Measurements from ENCODE around the gene RIMBP2. TPM values are rescaled to one million over a fixed set of nuclear protein-coding genes. Genes with fewer than 3 reads are reported as not detected.

RIMBP2 gene
- total and polyA plus RNA-seq, 4 donors: 0.05 to 2.9 (median 0.95) TPM

DNA sequence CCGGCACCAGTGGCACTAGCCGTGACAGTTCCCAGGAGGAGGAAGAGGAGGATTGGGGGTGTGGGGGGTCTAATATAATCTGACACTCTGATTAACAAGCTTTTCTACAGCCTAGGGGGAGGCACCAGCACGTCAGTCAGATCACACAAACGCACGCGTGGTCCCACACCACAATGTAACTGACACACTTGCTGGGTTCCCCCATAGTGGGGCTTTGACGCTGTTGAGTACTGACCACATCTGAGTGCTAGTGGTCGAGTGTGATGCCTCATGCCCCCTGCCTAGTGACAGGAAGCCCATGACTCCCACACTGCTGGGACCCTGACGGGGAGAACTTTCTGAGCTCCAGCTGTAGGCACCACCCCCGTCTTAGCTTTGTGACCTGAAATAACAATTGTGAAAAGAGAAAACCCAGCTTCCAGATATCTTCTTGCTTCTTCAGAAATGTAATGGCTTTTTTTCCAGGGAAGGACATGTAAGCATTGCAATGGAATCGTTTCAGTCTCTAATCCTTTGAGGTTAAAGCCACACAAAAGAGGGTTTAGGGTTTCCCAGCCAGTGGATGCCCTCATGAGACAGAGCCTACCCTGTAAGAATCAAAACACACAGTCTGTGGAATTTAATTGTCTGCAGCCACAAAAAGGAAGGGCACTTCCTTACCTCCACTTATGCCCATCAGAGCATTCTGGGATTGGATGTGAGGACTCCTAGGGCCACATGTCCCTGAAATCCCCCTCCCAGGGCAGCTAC is 194.5 kb downstream of the RIMBP2 start:
- Histone ChIP-seq H3K27ac (ENCODE audit: low read depth in 1 of 2, low read length in 1 of 2) (no peak overlapping the region), H3K4me3 (no peak overlapping the region), H3K27me3 (ENCODE audit: control insufficient read depth in 3 of 3, insufficient read depth in 3 of 3, low read length in 2 of 3) (no peaks in the 10 kb centered on the region), H3K9ac (ENCODE audit: insufficient read depth in 1 of 2, low read length in 2 of 2) (no peak overlapping the region), H3K4me1 (ENCODE audit: control insufficient read depth in 5 of 5, insufficient read depth in 5 of 5, low read length in 5 of 5) (no peaks in the 10 kb centered on the region), H3K36me3 (ENCODE audit: control insufficient read depth in 4 of 4, insufficient read depth in 4 of 4, low read length in 4 of 4) (no peaks in the 10 kb centered on the region), H3K9me3 (ENCODE audit: control insufficient read depth in 4 of 4, insufficient read depth in 3 of 4, low read length in 3 of 4) (peaks cover 0 to 15% (median 0%) of the 10 kb centered on the region in 4 donors)
- DNase-seq: no peak
- TF ChIP-seq, protein P1, sequence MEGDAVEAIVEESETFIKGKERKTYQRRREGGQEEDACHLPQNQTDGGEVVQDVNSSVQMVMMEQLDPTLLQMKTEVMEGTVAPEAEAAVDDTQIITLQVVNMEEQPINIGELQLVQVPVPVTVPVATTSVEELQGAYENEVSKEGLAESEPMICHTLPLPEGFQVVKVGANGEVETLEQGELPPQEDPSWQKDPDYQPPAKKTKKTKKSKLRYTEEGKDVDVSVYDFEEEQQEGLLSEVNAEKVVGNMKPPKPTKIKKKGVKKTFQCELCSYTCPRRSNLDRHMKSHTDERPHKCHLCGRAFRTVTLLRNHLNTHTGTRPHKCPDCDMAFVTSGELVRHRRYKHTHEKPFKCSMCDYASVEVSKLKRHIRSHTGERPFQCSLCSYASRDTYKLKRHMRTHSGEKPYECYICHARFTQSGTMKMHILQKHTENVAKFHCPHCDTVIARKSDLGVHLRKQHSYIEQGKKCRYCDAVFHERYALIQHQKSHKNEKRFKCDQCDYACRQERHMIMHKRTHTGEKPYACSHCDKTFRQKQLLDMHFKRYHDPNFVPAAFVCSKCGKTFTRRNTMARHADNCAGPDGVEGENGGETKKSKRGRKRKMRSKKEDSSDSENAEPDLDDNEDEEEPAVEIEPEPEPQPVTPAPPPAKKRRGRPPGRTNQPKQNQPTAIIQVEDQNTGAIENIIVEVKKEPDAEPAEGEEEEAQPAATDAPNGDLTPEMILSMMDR (IDR thresholded peaks at IDR 0.05; ENCODE audit: control extremely low read depth, extremely low read depth): no peak
- 71 to 79% methylated on average over 11 of the region's 11 CpGs for WGBS, 2 donors
- no peak for ATAC-seq (ENCODE audit: insufficient read depth, low FRiP score)

DNA sequence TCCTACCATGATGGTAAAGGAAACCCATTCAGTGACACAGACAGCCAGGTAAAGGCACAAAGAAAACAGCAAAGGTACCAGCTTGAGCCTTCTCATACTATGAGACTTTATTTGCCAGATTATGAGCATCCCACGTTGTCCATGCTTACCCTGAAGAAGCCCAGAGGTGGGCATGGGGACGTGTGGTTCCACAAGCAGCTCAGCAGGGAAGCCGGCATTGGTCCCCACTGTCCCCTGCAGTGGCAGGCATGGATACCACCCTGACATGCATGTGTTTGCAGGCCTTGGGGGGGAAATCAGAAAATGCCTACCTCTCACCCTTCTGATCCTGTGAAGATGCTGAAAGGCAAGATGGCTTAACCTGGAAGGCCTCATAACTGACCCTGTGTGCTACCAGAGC is 195.3 kb downstream of the RIMBP2 start:
- DNase-seq (no peak), ATAC-seq (ENCODE audit: insufficient read depth, low FRiP score) (no peak)
- Histone ChIP-seq H3K9me3 (ENCODE audit: control insufficient read depth in 4 of 4, insufficient read depth in 3 of 4, low read length in 3 of 4) (peaks cover 0 to 19% (median 0%) of the 10 kb centered on the region in 4 donors), H3K9ac (ENCODE audit: insufficient read depth in 1 of 2, low read length in 2 of 2) (no peak overlapping the region), H3K27ac (ENCODE audit: low read depth in 1 of 2, low read length in 1 of 2) (no peak overlapping the region), H3K4me3 (no peak overlapping the region), H3K27me3 (ENCODE audit: control insufficient read depth in 3 of 3, insufficient read depth in 3 of 3, low read length in 2 of 3) (no peaks in the 10 kb centered on the region), H3K4me1 (ENCODE audit: control insufficient read depth in 5 of 5, insufficient read depth in 5 of 5, low read length in 5 of 5) (no peaks in the 10 kb centered on the region), H3K36me3 (ENCODE audit: control insufficient read depth in 4 of 4, insufficient read depth in 4 of 4, low read length in 4 of 4) (no peaks in the 10 kb centered on the region)
- TF ChIP-seq, protein P1 (IDR thresholded peaks at IDR 0.05; ENCODE audit: control extremely low read depth, extremely low read depth): no peak
- 63 to 82% methylated on average over 3 of the region's 3 CpGs for WGBS, 2 donors

DNA sequence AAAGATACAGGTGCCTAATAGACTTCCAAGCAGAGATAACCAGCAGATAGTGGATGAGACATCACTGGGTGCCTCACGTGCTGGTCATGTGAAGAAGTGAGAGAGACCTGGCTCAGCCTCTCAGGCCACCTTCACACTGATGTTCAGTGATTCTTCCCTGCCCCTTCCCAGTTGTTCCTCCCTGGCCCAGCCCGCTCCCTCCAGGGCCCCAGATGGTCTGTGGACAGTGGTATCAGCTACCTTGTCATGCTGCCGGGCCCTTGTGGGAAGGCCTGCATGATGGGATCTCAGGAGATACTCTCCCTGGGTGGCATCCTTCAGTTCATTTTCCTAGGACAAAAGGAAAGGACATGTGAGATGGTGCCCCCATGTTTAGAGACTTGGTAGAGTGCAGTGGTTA is 198.5 kb downstream of the RIMBP2 start:
- no peak for ATAC-seq (ENCODE audit: insufficient read depth, low FRiP score)
- H3K4me1 ChIP-seq (ENCODE audit: control insufficient read depth in 5 of 5, insufficient read depth in 5 of 5, low read length in 5 of 5): no peaks in the 10 kb centered on the region
- 70 to 93% methylated on average over 3 of the region's 3 CpGs for WGBS, 2 donors

More for the DNA sequence above, 198.5 kb downstream of the RIMBP2 start:
- H3K9me3 ChIP-seq (ENCODE audit: control insufficient read depth in 4 of 4, insufficient read depth in 3 of 4, low read length in 3 of 4): peaks cover 0 to 20% (median 0%) of the 10 kb centered on the region in 4 donors
- H3K27me3 ChIP-seq (ENCODE audit: control insufficient read depth in 3 of 3, insufficient read depth in 3 of 3, low read length in 2 of 3): no peaks in the 10 kb centered on the region
- TF ChIP-seq, protein P1 (IDR thresholded peaks at IDR 0.05; ENCODE audit: control extremely low read depth, extremely low read depth): no peak
- H3K9ac ChIP-seq (ENCODE audit: insufficient read depth in 1 of 2, low read length in 2 of 2): no peak overlapping the region
- no peaks in the 10 kb centered on the region for H3K36me3 ChIP-seq (ENCODE audit: control insufficient read depth in 4 of 4, insufficient read depth in 4 of 4, low read length in 4 of 4)
- DNase-seq: no peak
- H3K4me3 ChIP-seq: no peak overlapping the region
- H3K27ac ChIP-seq (ENCODE audit: low read depth in 1 of 2, low read length in 1 of 2): no peak overlapping the region

Measured in lung (tissue), 12 donors.